ENCODE results near the gene PRSS35.
"Not testable (repeated sequence)": the region's sequence is repeated elsewhere in the genome, so short reads cannot be mapped to it uniquely, and the experiment has no call there.

The PRSS35 gene

GRCh38 chr6:83550482-83550881 is 38.1 kb downstream of the PRSS35 start:
- H3K27me3 Mint-ChIP-seq; H3K27ac Mint-ChIP-seq; H3K4me3 Mint-ChIP-seq; H3K4me1 Mint-ChIP-seq; DNase-seq (ENCODE audit: low spot score in 2 of 2); H3K36me3 Mint-ChIP-seq; ATAC-seq (ENCODE audit: low read depth): not testable (repeated sequence)
- peaks cover 10% of the 10 kb centered on the region for H3K9me3 Mint-ChIP-seq

GRCh38 chr6:83551748-83552147 is 39.4 kb downstream of the PRSS35 start:
- H3K36me3 Mint-ChIP-seq; H3K27me3 Mint-ChIP-seq; ATAC-seq (ENCODE audit: low read depth); H3K4me3 Mint-ChIP-seq; H3K27ac Mint-ChIP-seq; DNase-seq (ENCODE audit: low spot score in 2 of 2); H3K4me1 Mint-ChIP-seq: not testable (repeated sequence)
- H3K9me3 Mint-ChIP-seq, result peaks cover 10% of the 10 kb centered on the region

- DNase-seq (ENCODE audit: low spot score in 2 of 2), result no peak
- ATAC-seq (ENCODE audit: low read depth), result no peak
- H3K4me1 Mint-ChIP-seq, result no peaks in the 10 kb centered on the region
- H3K9me3 Mint-ChIP-seq, result no peaks in the 10 kb centered on the region
- H3K36me3 Mint-ChIP-seq, result no peaks in the 10 kb centered on the region
- H3K27me3 Mint-ChIP-seq, result peaks cover 2% of the 10 kb centered on the region
- H3K27ac Mint-ChIP-seq, result no peak overlapping the region
- no peak overlapping the region for H3K4me3 Mint-ChIP-seq
Measured at GRCh38 chr6:83556871-83557270, 44.5 kb downstream of the PRSS35 start.

GRCh38 chr6:83558975-83559374 is 46.6 kb downstream of the PRSS35 start:
- Mint-ChIP-seq H3K36me3 (no peaks in the 10 kb centered on the region), H3K9me3 (peaks cover 4% of the 10 kb centered on the region), H3K4me1 (no peaks in the 10 kb centered on the region), H3K4me3 (no peak overlapping the region), H3K27ac (no peak overlapping the region), H3K27me3 (peaks cover 4% of the 10 kb centered on the region)
- ATAC-seq (ENCODE audit: low read depth) (no peak), DNase-seq (ENCODE audit: low spot score in 2 of 2) (no peak)

- not testable (repeated sequence) for H3K27ac Mint-ChIP-seq; H3K36me3 Mint-ChIP-seq; H3K27me3 Mint-ChIP-seq; H3K4me1 Mint-ChIP-seq; DNase-seq (ENCODE audit: low spot score in 2 of 2); H3K4me3 Mint-ChIP-seq; H3K9me3 Mint-ChIP-seq; ATAC-seq (ENCODE audit: low read depth)
Measured at GRCh38 chr6:83571663-83572185, 59.4 kb downstream of the PRSS35 start.

GRCh38 chr6:83574783-83575182 is 62.4 kb downstream of the PRSS35 start:
- ATAC-seq (ENCODE audit: low read depth) (no peak), DNase-seq (ENCODE audit: low spot score in 2 of 2) (no peak)
- Mint-ChIP-seq H3K27ac (no peak overlapping the region), H3K9me3 (peaks cover 3% of the 10 kb centered on the region), H3K36me3 (no peaks in the 10 kb centered on the region), H3K27me3 (peaks cover 4% of the 10 kb centered on the region), H3K4me3 (no peak overlapping the region), H3K4me1 (no peaks in the 10 kb centered on the region)
